OCI-LY1 (cell line): Measurements from ENCODE around the gene FAAH2.
"Not testable (repeated sequence)": the region's sequence is repeated elsewhere in the genome, so short reads cannot be mapped to it uniquely, and the experiment has no call there.

Experiments
- H2AFZ ChIP-seq: fragments of 200-600 bp; sonication (generic), shearing (Covaris generic); 2 replicates; pipeline ENCODE4 v1.6.0; 2014; ENCODE audit warnings: antibody characterized with exemption, mild to moderate bottlenecking, low read length
- H3F3A ChIP-seq: fragments of 200-600 bp; sonication (generic), shearing (Covaris generic); 2 replicates; pipeline ENCODE4 v1.6.0; 2014; ENCODE audit warnings: mild to moderate bottlenecking, antibody characterized with exemption, low read length, moderate library complexity; ENCODE audit not compliant: insufficient read depth
- H3K27ac ChIP-seq: fragments of 200-600 bp; sonication (generic); 2 replicates; pipeline ENCODE4 v1.5.1; 2014; ENCODE audit warnings: low read length, mixed run types, mild to moderate bottlenecking, low read depth; ENCODE audit not compliant: poor library complexity, severe bottlenecking
- H3K27me3 ChIP-seq: fragments of 200-600 bp; sonication (generic); 2 replicates; pipeline ENCODE4 v1.6.0; 2014; ENCODE audit warnings: antibody characterized with exemption, mild to moderate bottlenecking, low read length, moderate library complexity; ENCODE audit not compliant: insufficient read depth
- H3K36me3 ChIP-seq: fragments of 200-600 bp; sonication (generic); 2 replicates; pipeline ENCODE4 v1.6.1; 2014; ENCODE audit warnings: mild to moderate bottlenecking, antibody characterized with exemption, low read length, moderate library complexity, mixed read lengths; ENCODE audit not compliant: insufficient read depth
- H3K4me1 ChIP-seq: fragments of 200-600 bp; sonication (generic); 2 replicates; pipeline ENCODE4 v1.5.1; 2014; ENCODE audit warnings: mild to moderate bottlenecking, low read length, moderate library complexity; ENCODE audit not compliant: insufficient read depth, severe bottlenecking
- H3K4me2 ChIP-seq: fragments of 200-600 bp; sonication (generic), shearing (Covaris generic); 2 replicates; pipeline ENCODE4 v1.6.1; 2014; ENCODE audit warnings: low read length
- H3K4me3 ChIP-seq: fragments of 200-600 bp; sonication (generic); 2 replicates; pipeline ENCODE4 v1.5.1; 2014; ENCODE audit warnings: low read length, low read depth, mild to moderate bottlenecking, mixed read lengths; ENCODE audit not compliant: poor library complexity, severe bottlenecking
- H3K79me2 ChIP-seq: fragments of 200-600 bp; shearing (Covaris generic); 2 replicates; pipeline ENCODE4 v1.6.1; 2016; ENCODE audit warnings: mixed run types, low read length, mixed read lengths; ENCODE audit not compliant: insufficient read depth
- H3K9ac ChIP-seq: fragments of 200-600 bp; sonication (generic), shearing (Covaris generic); 2 replicates; pipeline ENCODE4 v1.6.1; 2014; ENCODE audit warnings: mild to moderate bottlenecking, low read length, mixed read lengths
- H3K9me2 ChIP-seq: fragments of 200-600 bp; sonication (generic), shearing (Covaris generic); 2 replicates; pipeline ENCODE4 v1.6.1; 2014; ENCODE audit warnings: low read depth, mild to moderate bottlenecking, low read length, mixed read lengths
- H3K9me3 ChIP-seq: fragments of 200-600 bp; shearing (Covaris generic); 2 replicates; pipeline ENCODE4 v1.6.1; 2014; ENCODE audit warnings: low read length, mixed read lengths
- H4K20me1 ChIP-seq: fragments of 200-600 bp; sonication (generic), shearing (Covaris generic); 2 replicates; pipeline ENCODE4 v1.6.0; 2016; ENCODE audit warnings: mild to moderate bottlenecking, low read length; ENCODE audit not compliant: insufficient read depth
- EZH2 ChIP-seq: fragments of 200-600 bp; sonication (generic), shearing (Covaris generic); IDR thresholded peaks from 2 replicates; pipeline ENCODE4 v1.8.0; 2017; ENCODE audit warnings: borderline replicate concordance, mixed run types, mild to moderate bottlenecking, antibody characterized with exemption, low read length, moderate library complexity, mixed read lengths
- TF ChIP-seq, protein P1 (sequence below): fragments of 200-600 bp; sonication (generic), shearing (Covaris generic); IDR thresholded peaks from 2 replicates; pipeline ENCODE4 v1.5.1; 2017; ENCODE audit warnings: mild to moderate bottlenecking, antibody characterized with exemption, low read length, moderate library complexity, mixed read lengths

Gene FAAH2

DNA sequence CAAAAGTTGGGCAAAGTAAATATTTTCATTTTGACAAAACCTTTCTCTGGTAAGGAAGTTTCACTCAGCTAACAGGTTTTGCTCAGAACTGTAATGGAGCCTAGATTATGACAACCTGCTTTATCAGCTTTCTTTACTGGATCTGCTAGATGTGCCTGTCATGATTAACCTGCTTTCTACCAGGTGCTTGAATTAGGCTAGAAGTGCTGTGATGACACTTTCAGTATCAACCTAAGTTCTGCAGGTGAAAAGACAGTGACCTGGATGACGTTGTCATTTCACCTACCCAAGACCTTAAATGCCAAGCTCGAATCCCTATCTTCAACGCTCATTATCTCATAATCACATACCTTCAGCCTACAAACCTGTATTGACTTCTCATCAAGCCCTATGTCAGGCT is 1.5 kb upstream of the FAAH2 start:
- Histone ChIP-seq H4K20me1 (no peaks in the 10 kb centered on the region), H3K36me3 (no peaks in the 10 kb centered on the region), H3K4me1 (no peaks in the 10 kb centered on the region), H3K27ac (no peak overlapping the region), H3K27me3 (no peaks in the 10 kb centered on the region), H3K79me2 (no peaks in the 10 kb centered on the region), H3K9me3 (no peaks in the 10 kb centered on the region), H3K4me3 (no peak overlapping the region), H3K9ac (no peak overlapping the region), H3F3A (no peaks in the 10 kb centered on the region), H3K9me2 (no peaks in the 10 kb centered on the region), H3K4me2 (no peak overlapping the region), H2AFZ (no peak overlapping the region)
- TF ChIP-seq, protein P1, sequence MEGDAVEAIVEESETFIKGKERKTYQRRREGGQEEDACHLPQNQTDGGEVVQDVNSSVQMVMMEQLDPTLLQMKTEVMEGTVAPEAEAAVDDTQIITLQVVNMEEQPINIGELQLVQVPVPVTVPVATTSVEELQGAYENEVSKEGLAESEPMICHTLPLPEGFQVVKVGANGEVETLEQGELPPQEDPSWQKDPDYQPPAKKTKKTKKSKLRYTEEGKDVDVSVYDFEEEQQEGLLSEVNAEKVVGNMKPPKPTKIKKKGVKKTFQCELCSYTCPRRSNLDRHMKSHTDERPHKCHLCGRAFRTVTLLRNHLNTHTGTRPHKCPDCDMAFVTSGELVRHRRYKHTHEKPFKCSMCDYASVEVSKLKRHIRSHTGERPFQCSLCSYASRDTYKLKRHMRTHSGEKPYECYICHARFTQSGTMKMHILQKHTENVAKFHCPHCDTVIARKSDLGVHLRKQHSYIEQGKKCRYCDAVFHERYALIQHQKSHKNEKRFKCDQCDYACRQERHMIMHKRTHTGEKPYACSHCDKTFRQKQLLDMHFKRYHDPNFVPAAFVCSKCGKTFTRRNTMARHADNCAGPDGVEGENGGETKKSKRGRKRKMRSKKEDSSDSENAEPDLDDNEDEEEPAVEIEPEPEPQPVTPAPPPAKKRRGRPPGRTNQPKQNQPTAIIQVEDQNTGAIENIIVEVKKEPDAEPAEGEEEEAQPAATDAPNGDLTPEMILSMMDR, result no peak
- no peak for TF ChIP-seq EZH2

DNA sequence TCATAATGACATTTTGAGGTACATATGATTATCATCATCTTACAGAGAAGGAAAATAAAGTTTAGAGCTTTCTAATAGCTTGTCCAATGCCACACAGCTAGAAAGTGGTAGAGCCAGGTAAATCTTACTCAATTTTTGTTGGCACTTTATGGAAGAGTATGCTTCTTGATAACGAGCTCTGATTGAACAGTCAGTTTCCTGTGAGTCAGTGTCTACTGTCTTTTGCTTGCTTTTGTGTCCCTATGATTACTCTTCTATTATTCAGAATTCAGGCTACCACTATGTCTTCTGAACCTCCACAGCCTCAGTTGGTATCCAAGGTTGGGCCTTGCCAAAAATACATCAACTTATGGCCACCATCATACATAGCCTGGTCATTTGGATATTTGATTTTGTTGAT is 2.6 kb downstream of the FAAH2 start:
- Histone ChIP-seq H3K4me1 (no peaks in the 10 kb centered on the region), H3K9me3 (no peaks in the 10 kb centered on the region), H3F3A (no peaks in the 10 kb centered on the region), H3K36me3 (no peaks in the 10 kb centered on the region), H4K20me1 (no peaks in the 10 kb centered on the region), H3K9ac (no peak overlapping the region), H3K27me3 (no peaks in the 10 kb centered on the region), H3K9me2 (no peaks in the 10 kb centered on the region), H3K4me3 (no peak overlapping the region), H3K4me2 (no peak overlapping the region), H3K79me2 (no peaks in the 10 kb centered on the region), H2AFZ (no peak overlapping the region), H3K27ac (no peak overlapping the region)
- TF ChIP-seq, protein P1, result no peak
- TF ChIP-seq EZH2, result no peak

DNA sequence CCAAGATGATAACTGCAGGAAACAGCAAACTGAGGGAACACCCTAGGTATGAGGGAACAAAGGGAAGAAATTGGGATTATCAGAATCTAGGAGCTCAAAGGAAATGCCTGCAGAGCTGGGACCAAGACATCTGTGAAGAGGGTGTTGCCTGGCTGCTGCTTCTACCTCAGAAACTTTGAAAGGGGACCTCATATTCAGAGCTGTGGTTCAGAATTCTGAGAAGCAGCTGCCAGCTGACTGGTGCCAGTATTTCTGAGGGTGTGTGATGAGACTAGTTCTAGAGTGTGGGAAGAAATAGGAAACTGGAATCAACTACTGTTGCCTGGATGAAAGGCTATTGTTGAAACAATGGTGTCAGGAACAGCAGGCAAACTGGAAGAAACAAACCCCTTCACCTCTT is 8.5 kb downstream of the FAAH2 start:
- no peak for TF ChIP-seq EZH2
- TF ChIP-seq, protein P1, result no peak
- Histone ChIP-seq H3F3A (no peaks in the 10 kb centered on the region), H3K27ac (no peak overlapping the region)

DNA sequence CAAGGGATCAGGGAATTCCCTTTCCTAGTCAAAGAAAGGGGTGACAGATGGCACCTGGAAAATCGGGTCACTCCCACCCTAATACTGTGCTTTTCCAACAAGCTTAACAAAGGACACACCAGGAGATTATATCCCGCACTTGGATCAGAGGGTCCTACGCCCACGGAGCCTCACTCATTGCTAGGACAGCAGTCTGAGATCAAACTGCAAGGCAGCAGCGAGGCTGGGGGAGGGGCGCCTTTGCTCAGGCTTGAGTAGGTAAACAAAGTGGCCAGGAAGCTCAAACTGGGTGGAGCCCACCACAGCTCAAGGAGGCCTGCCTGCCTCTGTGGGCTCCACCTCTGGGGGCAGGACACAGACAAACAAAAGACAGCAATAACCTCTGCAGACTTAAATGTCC is 9.2 kb downstream of the FAAH2 start:
- not testable (repeated sequence) for H3K36me3 ChIP-seq, H3K9me3 ChIP-seq, H3F3A ChIP-seq, H3K4me2 ChIP-seq, H2AFZ ChIP-seq, H3K4me3 ChIP-seq, H3K4me1 ChIP-seq, H3K79me2 ChIP-seq, H4K20me1 ChIP-seq, H3K9me2 ChIP-seq, H3K27me3 ChIP-seq, H3K27ac ChIP-seq, H3K9ac ChIP-seq

More for the DNA sequence above, 8.5 kb downstream of the FAAH2 start:
- H3K4me3 ChIP-seq, result no peak overlapping the region
- H3K4me2 ChIP-seq, result no peak overlapping the region
- no peaks in the 10 kb centered on the region for H3K9me2 ChIP-seq
- H4K20me1 ChIP-seq, result no peaks in the 10 kb centered on the region
- H3K27me3 ChIP-seq, result no peaks in the 10 kb centered on the region
- no peaks in the 10 kb centered on the region for H3K9me3 ChIP-seq
- H2AFZ ChIP-seq, result no peak overlapping the region
- H3K79me2 ChIP-seq, result no peaks in the 10 kb centered on the region
- H3K36me3 ChIP-seq, result no peaks in the 10 kb centered on the region
- H3K4me1 ChIP-seq, result no peaks in the 10 kb centered on the region
- H3K9ac ChIP-seq, result no peak overlapping the region
